Measurements from ENCODE around the gene PRPF6. TPM values are rescaled to one million over a fixed set of nuclear protein-coding genes. Genes with fewer than 3 reads are reported as not detected.

Gene PRPF6
- polyA plus RNA-seq, 1 experiment = 52.3 TPM

DNA sequence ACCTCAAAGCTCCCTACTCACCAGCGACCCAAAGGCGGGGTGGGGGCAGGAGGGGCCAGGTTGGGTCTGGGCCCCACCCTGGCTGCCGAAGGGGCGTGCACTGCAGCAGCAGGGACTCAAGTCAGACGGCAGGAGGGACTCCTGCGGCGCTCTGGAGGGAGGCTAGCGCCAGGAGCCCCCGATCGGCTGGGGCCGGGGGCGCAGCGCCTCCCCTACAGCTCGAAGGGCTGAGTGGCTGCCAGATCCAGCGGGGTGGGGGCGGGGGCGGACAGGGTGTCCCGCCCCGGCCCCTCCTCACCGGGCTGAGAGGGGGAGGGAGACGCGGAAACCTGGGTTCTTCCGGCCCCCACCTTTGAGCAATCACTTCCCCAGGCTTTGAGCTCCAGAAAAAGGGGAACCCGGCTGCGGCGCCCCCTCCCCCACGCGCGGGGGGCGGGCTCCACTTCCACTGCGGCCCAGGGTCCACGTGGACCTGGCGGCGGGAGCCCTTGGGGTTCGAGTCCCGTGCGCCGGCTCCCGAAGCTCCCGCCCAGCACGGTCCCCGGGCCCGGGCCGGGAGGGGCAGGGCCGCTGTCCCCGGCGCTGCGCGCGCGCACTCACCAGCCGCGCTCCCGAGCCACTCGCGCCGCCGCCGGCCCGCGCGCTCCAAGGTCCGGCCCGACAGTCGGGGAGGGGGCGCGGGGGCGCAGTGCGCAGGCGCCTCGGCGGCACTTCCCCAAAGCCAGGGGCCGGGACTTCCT lies 98.5 kb downstream of the PRPF6 start, which contains the start of gene RGS19:
Gene RGS19, minus strand, starts transcription at position 246 of the 740 bp plus-strand sequence. CDS start 2,632 bp downstream, outside the sequence.
- Histone ChIP-seq H3K27me3 (ENCODE audit: control insufficient read depth, insufficient read depth, low read length) (peaks cover 6% of the 10 kb centered on the region), H3K36me3 (ENCODE audit: control insufficient read depth, insufficient read depth, low read length) (peaks cover under 1% of the 10 kb centered on the region), H3K4me3 (ENCODE audit: low read depth, low read length) (peak within 1 kb of the TSS; percentile 65)
- ChIA-PET CTCF (interaction anchor here (0.9 to 6.4 kb wide), 4 partner anchors 10 to 41 kb away, joined by 3 to 49 read pairs (median 18); partner anchors contain the start of gene TCEA2), POLR2A (no interaction called here)
- DNase-seq (ENCODE audit: low read depth) = peak; percentile 7
- TF ChIP-seq, protein P1, sequence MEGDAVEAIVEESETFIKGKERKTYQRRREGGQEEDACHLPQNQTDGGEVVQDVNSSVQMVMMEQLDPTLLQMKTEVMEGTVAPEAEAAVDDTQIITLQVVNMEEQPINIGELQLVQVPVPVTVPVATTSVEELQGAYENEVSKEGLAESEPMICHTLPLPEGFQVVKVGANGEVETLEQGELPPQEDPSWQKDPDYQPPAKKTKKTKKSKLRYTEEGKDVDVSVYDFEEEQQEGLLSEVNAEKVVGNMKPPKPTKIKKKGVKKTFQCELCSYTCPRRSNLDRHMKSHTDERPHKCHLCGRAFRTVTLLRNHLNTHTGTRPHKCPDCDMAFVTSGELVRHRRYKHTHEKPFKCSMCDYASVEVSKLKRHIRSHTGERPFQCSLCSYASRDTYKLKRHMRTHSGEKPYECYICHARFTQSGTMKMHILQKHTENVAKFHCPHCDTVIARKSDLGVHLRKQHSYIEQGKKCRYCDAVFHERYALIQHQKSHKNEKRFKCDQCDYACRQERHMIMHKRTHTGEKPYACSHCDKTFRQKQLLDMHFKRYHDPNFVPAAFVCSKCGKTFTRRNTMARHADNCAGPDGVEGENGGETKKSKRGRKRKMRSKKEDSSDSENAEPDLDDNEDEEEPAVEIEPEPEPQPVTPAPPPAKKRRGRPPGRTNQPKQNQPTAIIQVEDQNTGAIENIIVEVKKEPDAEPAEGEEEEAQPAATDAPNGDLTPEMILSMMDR (IDR thresholded peaks at IDR 0.05; ENCODE audit: insufficient read depth, low read depth, low read length) = no peak

DNA sequence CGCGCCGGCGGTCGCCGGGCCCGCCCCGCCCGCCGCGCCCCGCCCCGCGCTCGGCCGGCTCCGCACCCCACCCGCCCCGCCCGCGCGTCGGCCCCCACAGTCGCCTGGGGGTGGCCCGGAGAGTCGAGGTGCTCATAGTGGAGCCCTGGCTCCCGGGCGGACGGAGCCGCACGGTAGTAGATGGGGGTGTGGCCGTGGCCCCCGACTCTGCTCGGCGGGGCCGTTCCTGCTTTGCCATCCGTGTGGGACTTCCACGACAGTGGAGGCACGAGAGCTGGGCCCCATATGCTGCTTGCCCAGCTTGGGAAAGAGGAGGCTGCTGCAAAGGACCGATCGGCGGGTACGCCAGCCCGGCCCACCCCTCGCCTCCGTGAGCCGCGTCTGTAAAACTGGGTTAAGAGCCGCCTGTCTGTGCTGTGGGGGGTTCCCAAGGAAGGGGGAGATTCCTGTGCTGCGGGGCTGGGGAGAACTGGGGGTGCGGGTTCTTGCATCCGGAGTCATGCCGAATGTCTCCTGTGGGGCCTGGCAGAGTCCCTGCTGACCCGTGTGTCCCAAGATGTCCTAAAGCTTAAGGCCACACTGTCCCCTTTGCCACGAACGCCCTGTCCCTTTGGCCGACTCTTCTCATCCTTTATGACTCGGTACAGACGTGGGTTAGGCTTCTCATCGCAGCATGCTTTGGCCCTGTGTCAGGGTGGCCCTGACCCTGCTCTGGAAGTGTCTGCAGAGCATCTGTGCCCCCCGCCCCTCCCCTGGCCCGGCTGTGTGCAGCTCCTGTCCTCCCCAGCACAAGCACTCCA lies 99.3 kb downstream of the PRPF6 start, which contains the start of gene OPRL1:
Gene OPRL1, plus strand, starts transcription at position 70 of the 800 bp plus-strand sequence. CDS start 12,639 bp downstream, outside the sequence.
- peak within 1 kb of the TSS; percentile 65 for H3K4me3 ChIP-seq (ENCODE audit: low read depth, low read length)

DNA sequence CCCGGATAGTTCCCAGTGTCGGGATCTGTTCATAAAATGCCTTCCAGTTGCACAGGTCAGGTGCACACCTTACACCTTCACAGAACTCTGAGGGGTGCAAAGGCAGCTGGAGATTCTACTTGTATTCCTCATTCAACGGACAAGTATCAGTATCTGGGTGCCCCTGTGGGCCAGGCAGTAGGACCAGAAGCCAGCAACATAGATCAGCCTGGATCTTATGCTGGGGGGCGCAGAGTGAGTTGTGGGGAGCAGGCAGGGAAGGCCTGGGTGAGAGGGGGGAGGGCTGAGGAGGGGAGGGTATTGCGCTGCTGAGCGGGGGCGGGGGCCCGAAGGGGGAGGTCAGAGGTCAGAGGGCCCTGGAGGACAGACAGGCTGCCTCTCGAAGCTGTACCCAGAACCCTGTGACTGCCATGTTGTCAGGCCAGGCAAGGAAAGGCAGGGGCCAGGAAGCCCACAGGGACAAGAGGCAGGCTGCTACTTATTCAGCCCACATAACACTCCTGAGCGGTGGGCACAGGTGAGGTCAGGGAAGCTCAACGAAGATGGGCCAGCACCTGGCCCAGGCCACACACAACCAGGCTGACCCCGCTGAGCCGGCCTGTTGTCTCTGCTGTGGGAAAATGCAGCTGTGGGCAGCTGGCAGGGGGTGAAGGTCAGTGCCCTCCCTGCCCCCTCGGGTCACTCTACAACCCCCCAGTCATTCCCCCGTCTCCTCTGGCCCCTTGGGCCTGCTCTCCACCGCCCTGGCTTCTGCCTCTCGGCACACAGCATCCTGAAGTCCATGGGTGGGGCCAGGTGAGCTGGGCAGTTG lies 100.1 kb downstream of the PRPF6 start:
- DNase-seq (ENCODE audit: low read depth) = no peak
- TF ChIP-seq, protein P1 (IDR thresholded peaks at IDR 0.05; ENCODE audit: insufficient read depth, low read depth, low read length) = no peak
- no peak overlapping the region for H3K4me3 ChIP-seq (ENCODE audit: low read depth, low read length)
- H3K36me3 ChIP-seq (ENCODE audit: control insufficient read depth, insufficient read depth, low read length) = no peaks in the 10 kb centered on the region; the same call in 1 of the 2 replicates
- ChIA-PET POLR2A (no interaction called here), CTCF (interaction anchor here (4.3 to 6.4 kb wide), 2 partner anchors 12 to 40 kb away, joined by 31 to 49 read pairs; no protein-coding TSS in a partner anchor)
- peaks cover 18% of the 10 kb centered on the region for H3K27me3 ChIP-seq (ENCODE audit: control insufficient read depth, insufficient read depth, low read length)

More for the DNA sequence above, 99.3 kb downstream of the PRPF6 start, which contains the start of gene OPRL1:
- CTCF ChIA-PET = interaction anchor here (0.9 to 6.4 kb wide), 3 partner anchors 11 to 40 kb away, joined by 3 to 49 read pairs (median 31); partner anchors contain the start of gene TCEA2
- TF ChIP-seq, protein P1 (IDR thresholded peaks at IDR 0.05; ENCODE audit: insufficient read depth, low read depth, low read length) = no peak
- H3K36me3 ChIP-seq (ENCODE audit: control insufficient read depth, insufficient read depth, low read length) = no peaks in the 10 kb centered on the region; the same call in 1 of the 2 replicates
- POLR2A ChIA-PET = no interaction called here
- peaks cover 12% of the 10 kb centered on the region for H3K27me3 ChIP-seq (ENCODE audit: control insufficient read depth, insufficient read depth, low read length)
- no peak for DNase-seq (ENCODE audit: low read depth)

DNA sequence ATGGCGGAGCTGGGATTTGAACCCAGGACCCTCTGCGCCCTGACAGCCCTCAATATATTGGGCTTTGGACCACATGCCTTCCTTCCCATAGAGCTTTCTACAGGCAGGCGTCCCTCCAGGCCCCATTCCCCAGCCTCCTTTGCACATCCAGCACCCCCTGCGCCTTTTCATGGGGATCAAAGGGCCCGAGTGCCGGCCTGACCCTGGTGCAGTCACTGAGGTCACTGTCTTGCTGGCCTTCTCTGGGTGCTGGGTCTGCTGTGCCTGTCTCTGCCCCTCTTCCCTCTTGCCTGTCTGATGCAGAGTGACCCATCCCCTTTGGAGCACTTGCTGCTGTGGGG lies 100.7 kb downstream of the PRPF6 start:
- DNase-seq (ENCODE audit: low read depth) = no peak
- TF ChIP-seq, protein P1 (IDR thresholded peaks at IDR 0.05; ENCODE audit: insufficient read depth, low read depth, low read length) = no peak
- H3K27me3 ChIP-seq (ENCODE audit: control insufficient read depth, insufficient read depth, low read length) = peaks cover 21% of the 10 kb centered on the region
- CTCF ChIA-PET = interaction anchor here (4.3 to 6.4 kb wide), 2 partner anchors 12 to 39 kb away, joined by 31 to 49 read pairs; no protein-coding TSS in a partner anchor
- no peaks in the 10 kb centered on the region for H3K36me3 ChIP-seq (ENCODE audit: control insufficient read depth, insufficient read depth, low read length)
- H3K4me3 ChIP-seq (ENCODE audit: low read depth, low read length) = no peak overlapping the region
- POLR2A ChIA-PET = no interaction called here
